Ramos (cell line): ENCODE results near the gene ZBTB25.
"Not testable (repeated sequence)": the region's sequence is repeated elsewhere in the genome, so short reads cannot be mapped to it uniquely, and the experiment has no call there.

ENCODE experiments used
- in situ Hi-C: fragments of 300-500 bp; cut with MboI; formaldehyde crosslinking; loops from one replicate; pipeline ENCODE4 v1.14.3; 2022; ENCODE audit warnings: low sequenced_read_pairs; ENCODE audit not compliant: unreplicated experiment

The ZBTB25 gene

GRCh38 chr14:64503434-64504309, at the start of gene ZBTB25:
TSS of gene ZBTB25 (minus strand) at chr14:64503838. CDS start at chr14:64490533, 13,305 bp downstream.
- in situ Hi-C loops, result no loop called here

GRCh38 chr14:64550621-64551333, 47.1 kb upstream of the ZBTB25 start:
- in situ Hi-C loops, result no loop called here

GRCh38 chr14:64549791-64550620, 46.4 kb upstream of the ZBTB25 start, which contains the start of gene PPP1R36:
TSS of gene PPP1R36 (plus strand) at chr14:64549961. CDS start at chr14:64549998, 37 bp downstream.
- in situ Hi-C loops, result no loop called here

GRCh38 chr14:64549016-64549415, 45.4 kb upstream of the ZBTB25 start:
- in situ Hi-C loops, result no loop called here

- in situ Hi-C loops, result no loop called here
Measured at GRCh38 chr14:64544607-64545312, 41.1 kb upstream of the ZBTB25 start.

GRCh38 chr14:64542836-64543201, 39.2 kb upstream of the ZBTB25 start:
- in situ Hi-C loops, result no loop called here

GRCh38 chr14:64541972-64542835, 38.6 kb upstream of the ZBTB25 start:
- in situ Hi-C loops, result no loop called here

GRCh38 chr14:64541261-64541971, 37.8 kb upstream of the ZBTB25 start:
- in situ Hi-C loops, result no loop called here

GRCh38 chr14:64540208-64541202, 36.9 kb upstream of the ZBTB25 start, which contains the start of gene HSPA2:
TSS of gene HSPA2 (plus strand) at chr14:64540741. CDS start at chr14:64540850, 109 bp downstream.
- in situ Hi-C loops, result no loop called here

- in situ Hi-C loops, result no loop called here
Measured at GRCh38 chr14:64536488-64537245, 33.0 kb upstream of the ZBTB25 start.

- in situ Hi-C loops, result no loop called here
Measured at GRCh38 chr14:64531567-64531966, 27.9 kb upstream of the ZBTB25 start.

- in situ Hi-C loops, result no loop called here
Measured at GRCh38 chr14:64525354-64525753, 21.7 kb upstream of the ZBTB25 start.

GRCh38 chr14:64522591-64523355, 19.1 kb upstream of the ZBTB25 start:
- in situ Hi-C loops, result no loop called here

GRCh38 chr14:64520699-64521098, 17.1 kb upstream of the ZBTB25 start:
- in situ Hi-C loops, result no loop called here

- in situ Hi-C loops, result no loop called here
Measured at GRCh38 chr14:64518229-64518628, 14.6 kb upstream of the ZBTB25 start.

GRCh38 chr14:64517667-64518066, 14.0 kb upstream of the ZBTB25 start:
- in situ Hi-C loops, result not testable (repeated sequence)
